Gastrocnemius medialis (tissue), 4 donors: ENCODE results near the gene HPCAL4. TPM values are rescaled to one million over a fixed set of nuclear protein-coding genes. Genes with fewer than 3 reads are reported as not detected.

Experiments
- ATAC-seq, 2 donors: fragments of 150-250 bp; one replicate each; pipeline ENCODE4 v1.9.1; 2016
- DNase-seq, 2 donors: peaks; one replicate each; pipeline ENCODE4 v3.0.0-alpha.2; 2019
- H3K27ac ChIP-seq, 4 donors: fragments of 200-600 bp; sonication (generic); 1 replicate in 1 of 4; 2 replicates in 3 of 4; pipeline ENCODE4 v1.5.1; 2016 to 2018; ENCODE audit warnings: mild to moderate bottlenecking in 2 of 4, moderate library complexity in 1 of 4
- H3K27me3 ChIP-seq, 3 donors: fragments of 200-600 bp; sonication (generic) in 2 of 3; 1 replicate in 1 of 3; 2 replicates in 2 of 3; pipeline versions ENCODE4 v1.5.1 to v1.6.0; 2016 to 2019; ENCODE audit warnings: mild to moderate bottlenecking in 1 of 3, moderate library complexity in 1 of 3
- H3K36me3 ChIP-seq, 2 donors: fragments of 200-600 bp; sonication (generic) in 1 of 2; one replicate each; pipeline ENCODE4 v1.5.1; 2017 to 2018
- H3K4me1 ChIP-seq, 2 donors: fragments of 200-600 bp; sonication (generic) in 1 of 2; one replicate each; pipeline ENCODE4 v1.5.1; 2016 to 2017; ENCODE audit warnings: mild to moderate bottlenecking in 2 of 2
- H3K4me3 ChIP-seq, 4 donors: fragments of 200-600 bp; sonication (generic) in 3 of 4; 1 replicate in 1 of 4; 2 replicates in 3 of 4; pipeline ENCODE4 v1.5.1; 2016 to 2019; ENCODE audit warnings: mild to moderate bottlenecking in 2 of 4
- H3K9me3 ChIP-seq, 3 donors: fragments of 200-600 bp; sonication (generic) in 2 of 3; 1 replicate in 1 of 3; 2 replicates in 2 of 3; pipeline ENCODE4 v1.5.1; 2016 to 2019
- CTCF ChIP-seq, 5 experiments: fragments of 450-650 bp in 3 of 5; fragments of 200-600 bp in 2 of 5; sonication (generic) in 2 of 5; IDR thresholded peaks in 4 of 5; conservative IDR thresholded peaks in 1 of 5; 1 replicate in 4 of 5; 2 replicates in 1 of 5; pipeline ENCODE4 v1.5.1; 2016 to 2019; ENCODE audit warnings: antibody characterized with exemption in 5 of 5, mild to moderate bottlenecking in 3 of 5, moderate library complexity in 3 of 5
- POLR2A ChIP-seq, 2 donors: fragments of 450-650 bp; IDR thresholded peaks; one replicate each; pipeline ENCODE4 v1.6.1; 2017; ENCODE audit warnings: antibody characterized with exemption in 2 of 2, mild to moderate bottlenecking in 2 of 2, moderate library complexity in 2 of 2
- in situ Hi-C, 4 donors: fragments of 200-750 bp; cut with MboI; loops; one replicate each; pipeline versions ENCODE4 v1.15.0 to v1.8.0; 2017; ENCODE audit warnings: low sequenced_read_pairs in 4 of 4
- intact Hi-C: fragments of 100-400 bp; cut with DNase I; formaldehyde crosslinking; loops from one replicate; pipeline ENCODE4 v1.15.1; 2023; ENCODE audit warnings: low total_unique reads
- total RNA-seq, 4 donors: library from RNA; depleted of rRNA; stranded (reverse); fragments of >200 nt; gene quantifications; one replicate each; pipeline versions ENCODE4 v1.1.0 to v1.2.3, GENCODE V29; 2016

Gene HPCAL4
- total RNA-seq, 4 donors from 2014 or later: 0.92 to 9.0 (median 3.2) TPM

- Histone ChIP-seq H3K27me3 (peaks cover 0 to 3% (median 0%) of the 10 kb centered on the region in 3 donors), H3K4me3 (no peak overlapping the region), H3K27ac (peak overlapping the region; percentile 91 to 99 (median 96)), H3K9me3 (no peaks in the 10 kb centered on the region), H3K36me3 (no peaks in the 10 kb centered on the region), H3K4me1 (peaks cover 40 to 44% of the 10 kb centered on the region in 2 donors)
- intact Hi-C loops (no loop called here), in situ Hi-C loops (no loop called here)
- ATAC-seq (no peak), DNase-seq (no peak)
- TF ChIP-seq CTCF (IDR thresholded peaks at IDR 0.05 in 4 of 5, conservative IDR thresholded peaks at IDR 0.05 in 1 of 5) (no peak), POLR2A (IDR thresholded peaks at IDR 0.05) (no peak)
Observed at GRCh38 chr1:39695016-39695415, 3.8 kb upstream of the HPCAL4 start.

- Histone ChIP-seq H3K27me3 (peaks cover 0 to 3% (median 0%) of the 10 kb centered on the region in 3 donors), H3K36me3 (no peaks in the 10 kb centered on the region), H3K27ac (peak overlapping the region; percentile 91 to 99 (median 96)), H3K4me3 (no peak overlapping the region), H3K9me3 (no peaks in the 10 kb centered on the region), H3K4me1 (peaks cover 40 to 44% of the 10 kb centered on the region in 2 donors)
- ATAC-seq: peak; percentile 87 to 92
- TF ChIP-seq CTCF (IDR thresholded peaks at IDR 0.05 in 4 of 5, conservative IDR thresholded peaks at IDR 0.05 in 1 of 5) (no peak), POLR2A (IDR thresholded peaks at IDR 0.05) (peak; percentile 4 to 40)
- peak; percentile 86 to 91 for DNase-seq
- intact Hi-C loops (loop anchor here (1.0 kb wide), 1 partner anchor 40 kb away; no protein-coding TSS in a partner anchor), in situ Hi-C loops (no loop called here)
Observed at GRCh38 chr1:39694026-39694425, 2.8 kb upstream of the HPCAL4 start.

GRCh38 chr1:39692152-39693074 is 1.2 kb upstream of the HPCAL4 start:
- Histone ChIP-seq H3K9me3 (no peaks in the 10 kb centered on the region), H3K27me3 (peaks cover 0 to 3% (median 0%) of the 10 kb centered on the region in 3 donors), H3K27ac (peak overlapping the region; percentile 86 to 99 (median 94)), H3K36me3 (no peaks in the 10 kb centered on the region), H3K4me3 (peak overlapping the region; percentile 47 to 60 (median 51)), H3K4me1 (peaks cover 40 to 44% of the 10 kb centered on the region in 2 donors)
- no peak for ATAC-seq
- peak in 1 of 2 donors; percentile 53 for DNase-seq
- intact Hi-C loops (no loop called here), in situ Hi-C loops (no loop called here)
- no peak for TF ChIP-seq CTCF (IDR thresholded peaks at IDR 0.05 in 4 of 5, conservative IDR thresholded peaks at IDR 0.05 in 1 of 5)

GRCh38 chr1:39690794-39691382 is 345 bp downstream of the HPCAL4 start:
- in situ Hi-C loops (no loop called here), intact Hi-C loops (loop anchor here (1.0 kb wide), 1 partner anchor 14 kb away; no protein-coding TSS in a partner anchor)
- H3K4me1 ChIP-seq: peaks cover 40 to 42% of the 10 kb centered on the region in 2 donors
- H3K9me3 ChIP-seq: no peaks in the 10 kb centered on the region
- peak overlapping the region in 3 of 4 donors; percentile 22 to 99 (median 26) for H3K27ac ChIP-seq
- no peaks in the 10 kb centered on the region for H3K36me3 ChIP-seq
- no peak for TF ChIP-seq POLR2A (IDR thresholded peaks at IDR 0.05)
- no peak for TF ChIP-seq CTCF (IDR thresholded peaks at IDR 0.05 in 4 of 5, conservative IDR thresholded peaks at IDR 0.05 in 1 of 5)
- H3K4me3 ChIP-seq: peak overlapping the region; percentile 47 to 60 (median 51)
- ATAC-seq (no peak), DNase-seq (no peak)
- peaks cover 0 to 3% (median 0%) of the 10 kb centered on the region in 3 donors for H3K27me3 ChIP-seq
